Mesenchymal stem cell (in vitro differentiated cells and primary cell): Measurements from ENCODE around the gene FOXN1.
A peak's percentile ranks its signal among the peaks of the same experiment; 100 is the strongest.
"Not testable (repeated sequence)": the region's sequence is repeated elsewhere in the genome, so short reads cannot be mapped to it uniquely, and the experiment has no call there.

Experiments used
- DNase-seq: peaks from one replicate; pipeline ENCODE4 v3.0.0-alpha.2; 2013
- H2AFZ ChIP-seq: one replicate; pipeline ENCODE4 v1.6.1; 2013; ENCODE audit warnings: low read depth, mild to moderate bottlenecking, control low read depth, inconsistent platforms, low read length, moderate library complexity
- H2AK5ac ChIP-seq: 2 replicates; pipeline ENCODE4 v1.6.1; 2013; ENCODE audit warnings: low read length, moderate library complexity, mild to moderate bottlenecking, inconsistent platforms; ENCODE audit not compliant: severe bottlenecking
- H2BK120ac ChIP-seq: one replicate; pipeline ENCODE4 v1.6.1; 2013; ENCODE audit warnings: low read depth, mild to moderate bottlenecking, inconsistent platforms, low read length, moderate library complexity
- H2BK12ac ChIP-seq, 2 experiments: one replicate each; pipeline ENCODE4 v1.6.1; 2013; ENCODE audit warnings: inconsistent platforms in 2 of 2, low read length in 2 of 2, mild to moderate bottlenecking in 2 of 2, moderate library complexity in 2 of 2, control low read depth in 1 of 2
- H2BK15ac ChIP-seq: one replicate; pipeline ENCODE4 v1.6.1; 2013; ENCODE audit warnings: mild to moderate bottlenecking, low read depth, inconsistent platforms; ENCODE audit not compliant: poor library complexity, severe bottlenecking
- H2BK5ac ChIP-seq: 2 replicates; pipeline ENCODE4 v1.6.1; 2013; ENCODE audit warnings: low read depth, mild to moderate bottlenecking, low read length, control low read depth, inconsistent platforms; ENCODE audit not compliant: poor library complexity, severe bottlenecking
- H3K14ac ChIP-seq, 2 experiments: one replicate each; pipeline ENCODE4 v1.6.1; 2013; ENCODE audit warnings: inconsistent platforms in 2 of 2, low read length in 2 of 2, control low read depth in 1 of 2, mild to moderate bottlenecking in 1 of 2, moderate library complexity in 1 of 2
- H3K18ac ChIP-seq, 2 experiments: one replicate each; pipeline ENCODE4 v1.6.1; 2013; ENCODE audit warnings: inconsistent platforms in 2 of 2, low read length in 2 of 2, control low read depth in 1 of 2, low read depth in 1 of 2, mild to moderate bottlenecking in 1 of 2
- H3K23ac ChIP-seq, 2 experiments: one replicate each; pipeline ENCODE4 v1.6.1; 2013; ENCODE audit warnings: inconsistent platforms in 2 of 2, low read length in 2 of 2, mild to moderate bottlenecking in 2 of 2, moderate library complexity in 2 of 2, control low read depth in 1 of 2
- H3K27ac ChIP-seq: 2 replicates; pipeline ENCODE4 v1.5.1; 2013; ENCODE audit warnings: mild to moderate bottlenecking, moderate library complexity, low read length, control low read depth, inconsistent platforms; ENCODE audit not compliant: poor library complexity, severe bottlenecking
- H3K27me3 ChIP-seq, 2 experiments: 2 replicates each; pipeline versions ENCODE4 v1.6.1 to v1.7.0; 2013; ENCODE audit warnings: low read length in 2 of 2, mild to moderate bottlenecking in 2 of 2, moderate library complexity in 2 of 2, control low read depth in 1 of 2, inconsistent platforms in 1 of 2; ENCODE audit not compliant: control insufficient read depth in 1 of 2, insufficient read depth in 1 of 2
- H3K36me3 ChIP-seq, 2 experiments: 2 replicates each; pipeline versions ENCODE4 v1.6.1 to v1.7.0; 2013; ENCODE audit warnings: low read length in 2 of 2, control low read depth in 1 of 2, inconsistent platforms in 1 of 2, low read depth in 1 of 2, mild to moderate bottlenecking in 1 of 2; ENCODE audit not compliant: insufficient read depth in 2 of 2, control insufficient read depth in 1 of 2
- H3K4ac ChIP-seq, 2 experiments: one replicate each; pipeline ENCODE4 v1.6.1; 2013; ENCODE audit warnings: inconsistent platforms in 2 of 2, low read length in 2 of 2, mild to moderate bottlenecking in 2 of 2, moderate library complexity in 2 of 2, control low read depth in 1 of 2, low read depth in 1 of 2
- H3K4me1 ChIP-seq: 2 replicates; pipeline ENCODE4 v1.6.1; 2013; ENCODE audit warnings: low read depth, low read length, control low read depth; ENCODE audit not compliant: control insufficient read depth, insufficient read depth
- H3K4me2 ChIP-seq: 2 replicates; pipeline ENCODE4 v1.6.1; 2013; ENCODE audit warnings: low read length, mild to moderate bottlenecking, inconsistent platforms; ENCODE audit not compliant: poor library complexity, severe bottlenecking
- H3K4me3 ChIP-seq, 2 experiments: 2 replicates each; pipeline versions ENCODE4 v1.5.1 to v1.7.0; 2013; ENCODE audit warnings: low read length in 2 of 2, mild to moderate bottlenecking in 2 of 2, control low read depth in 1 of 2, low read depth in 1 of 2; ENCODE audit not compliant: insufficient read depth in 1 of 2
- H3K79me1 ChIP-seq: replicated peaks from 2 replicates; pipeline ENCODE4 v1.6.1; 2013; ENCODE audit warnings: mild to moderate bottlenecking, control low read depth, low read length, inconsistent platforms; ENCODE audit not compliant: poor library complexity, severe bottlenecking
- H3K9ac ChIP-seq: 2 replicates; pipeline ENCODE4 v1.7.0; 2013; ENCODE audit warnings: mild to moderate bottlenecking, low read length, moderate library complexity
- H3K9me3 ChIP-seq: 2 replicates; pipeline ENCODE4 v1.7.0; 2013; ENCODE audit warnings: mild to moderate bottlenecking, low read length; ENCODE audit not compliant: control insufficient read depth
- H4K8ac ChIP-seq: one replicate; pipeline ENCODE4 v1.6.1; 2013; ENCODE audit warnings: inconsistent platforms, mild to moderate bottlenecking, low read length, moderate library complexity
- H4K91ac ChIP-seq: one replicate; pipeline ENCODE4 v1.6.1; 2013; ENCODE audit warnings: mild to moderate bottlenecking, low read length, inconsistent platforms
- WGBS: methylation state at CpG from one replicate; pipeline ENCODE4 v1.1.7; 2013; ENCODE audit warnings: mixed read lengths; 5-methylcytosine and 5-hydroxymethylcytosine counted together

Gene FOXN1

DNA sequence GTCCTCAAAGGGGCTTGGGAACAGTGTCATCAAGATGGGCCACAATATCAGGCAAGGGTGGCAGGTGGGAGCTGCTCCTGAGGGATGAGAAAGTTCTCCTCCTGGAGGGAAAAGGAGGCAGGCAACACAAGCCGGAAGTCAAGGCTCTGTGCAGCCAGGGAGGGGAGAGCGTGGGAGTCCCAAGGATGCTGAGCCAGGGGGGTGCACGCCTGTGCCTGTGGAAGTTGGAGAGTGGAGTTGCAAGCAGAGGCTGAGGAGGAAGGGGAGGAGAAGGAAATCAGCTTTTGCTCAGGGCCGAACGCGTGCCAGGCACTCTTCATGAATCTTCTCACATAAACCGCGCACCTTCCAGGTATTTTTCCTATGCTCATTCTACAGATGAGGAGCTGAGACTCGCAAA, 40.1 kb upstream of the FOXN1 start:
- 63% methylated on average over 3 of the region's 9 CpGs for WGBS
- Histone ChIP-seq H3K9ac (no peak overlapping the region), H3K27me3 (peaks cover 37 to 66% of the 10 kb centered on the region in 2 experiments)

DNA sequence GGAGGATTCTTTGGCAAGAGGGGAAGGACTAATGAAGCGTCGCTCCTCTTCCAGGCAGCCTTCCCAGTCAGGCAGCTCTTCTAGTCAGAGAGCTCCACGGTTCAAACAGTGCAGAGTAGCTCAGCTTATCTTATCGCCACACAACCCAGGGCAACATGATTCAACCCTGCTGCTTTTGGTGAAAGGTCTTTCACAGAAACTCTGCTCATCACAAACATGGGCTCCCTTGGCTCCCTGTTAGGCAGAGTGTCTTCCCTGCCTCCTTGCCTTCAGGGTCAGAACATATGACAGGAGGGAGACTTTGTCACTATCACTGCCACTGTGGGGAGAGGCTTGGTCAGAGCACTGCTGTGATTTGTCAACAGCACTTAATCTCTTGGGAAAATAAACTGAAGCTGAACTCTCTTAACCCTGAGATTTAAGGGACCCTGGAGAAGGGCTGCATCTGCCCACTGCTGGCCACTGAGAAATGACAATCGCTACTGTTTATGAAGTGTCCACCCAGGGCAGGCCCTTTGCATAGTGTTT, 39.6 kb upstream of the FOXN1 start:
- Histone ChIP-seq H2AK5ac (no peak overlapping the region), H3K27me3 (peaks cover 37 to 67% of the 10 kb centered on the region in 2 experiments), H3K9ac (no peak overlapping the region), H3K4ac (no peak overlapping the region), H3K4me1 (no peaks in the 10 kb centered on the region), H3K36me3 (no peaks in the 10 kb centered on the region), H3K14ac (no peak overlapping the region), H3K79me1 (no peaks in the 10 kb centered on the region), H2BK120ac (no peak overlapping the region), H3K4me2 (no peak overlapping the region), H4K8ac (no peak overlapping the region), H4K91ac (no peak overlapping the region), H2BK5ac (no peak overlapping the region), H3K27ac (no peak overlapping the region), H2BK12ac (no peak overlapping the region), H3K23ac (no peak overlapping the region), H3K18ac (no peak overlapping the region), H3K9me3 (no peaks in the 10 kb centered on the region), H3K4me3 (no peak overlapping the region), H2BK15ac (no peak overlapping the region), H2AFZ (no peak overlapping the region)
- WGBS, result 48% methylated on average over 5 of the region's 5 CpGs
- DNase-seq, result peak; percentile 12

More for the DNA sequence above, 40.1 kb upstream of the FOXN1 start:
- Histone ChIP-seq H3K14ac (no peak overlapping the region), H2BK15ac (no peak overlapping the region), H2AK5ac (no peak overlapping the region), H3K4me1 (no peaks in the 10 kb centered on the region), H3K4me2 (no peak overlapping the region), H3K4ac (no peak overlapping the region), H3K18ac (no peak overlapping the region), H3K27ac (no peak overlapping the region), H3K4me3 (no peak overlapping the region), H4K8ac (no peak overlapping the region), H3K36me3 (no peaks in the 10 kb centered on the region), H3K79me1 (no peaks in the 10 kb centered on the region), H2BK5ac (no peak overlapping the region), H4K91ac (no peak overlapping the region), H3K23ac (no peak overlapping the region), H2BK120ac (no peak overlapping the region), H2BK12ac (no peak overlapping the region), H2AFZ (no peak overlapping the region), H3K9me3 (no peaks in the 10 kb centered on the region)
- DNase-seq, result no peak

GRCh38 chr17:28467456-28468025, 38.6 kb upstream of the FOXN1 start:
- no peak overlapping the region for H3K4me2 ChIP-seq
- H3K9ac ChIP-seq, result no peak overlapping the region
- no peak overlapping the region for H3K4me3 ChIP-seq
- H3K14ac ChIP-seq, result no peak overlapping the region
- H3K4ac ChIP-seq, result no peak overlapping the region
- no peak overlapping the region for H4K8ac ChIP-seq
- H3K23ac ChIP-seq, result no peak overlapping the region
- H3K27me3 ChIP-seq, result peaks cover 47 to 64% of the 10 kb centered on the region in 2 experiments
- H3K36me3 ChIP-seq, result no peaks in the 10 kb centered on the region
- no peaks in the 10 kb centered on the region for H3K9me3 ChIP-seq
- peak; percentile 68 for DNase-seq
- H4K91ac ChIP-seq, result no peak overlapping the region
- no peak overlapping the region for H3K18ac ChIP-seq
- no peaks in the 10 kb centered on the region for H3K79me1 ChIP-seq
- H2BK12ac ChIP-seq, result no peak overlapping the region
- no peak overlapping the region for H2BK15ac ChIP-seq
- no peak overlapping the region for H2AK5ac ChIP-seq
- 67% methylated on average over 11 of the region's 17 CpGs for WGBS
- H2BK120ac ChIP-seq, result no peak overlapping the region
- H3K27ac ChIP-seq, result no peak overlapping the region
- no peak overlapping the region for H2BK5ac ChIP-seq
- H3K4me1 ChIP-seq, result no peaks in the 10 kb centered on the region
- H2AFZ ChIP-seq, result no peak overlapping the region

GRCh38 chr17:28468033-28468735, 38.0 kb upstream of the FOXN1 start:
- H2AK5ac ChIP-seq, H2BK15ac ChIP-seq, H2BK5ac ChIP-seq, H2BK120ac ChIP-seq, H3K23ac ChIP-seq, H2BK12ac ChIP-seq, DNase-seq, H3K14ac ChIP-seq, H3K36me3 ChIP-seq, H3K9ac ChIP-seq, H4K8ac ChIP-seq, H4K91ac ChIP-seq, H3K4me1 ChIP-seq, H3K4ac ChIP-seq, H3K4me2 ChIP-seq, H3K27ac ChIP-seq, H2AFZ ChIP-seq, H3K79me1 ChIP-seq, H3K4me3 ChIP-seq, H3K9me3 ChIP-seq, H3K18ac ChIP-seq: not testable (repeated sequence)
- H3K27me3 ChIP-seq, result peaks cover 53 to 64% of the 10 kb centered on the region in 2 experiments
- WGBS, result 80% methylated on average over 12 of the region's 20 CpGs
